SU-DHL-6 (cell line): Measurements from ENCODE around the gene ARHGAP6.

ENCODE experiments used
- H2AFZ ChIP-seq: fragments of 200-600 bp; sonication (generic); 2 replicates; pipeline ENCODE4 v1.6.1; 2014; ENCODE audit warnings: low read depth, mild to moderate bottlenecking, moderate library complexity, mixed read lengths, antibody characterized with exemption, low read length; ENCODE audit not compliant: severe bottlenecking
- H3F3A ChIP-seq: fragments of 200-600 bp; shearing (Covaris generic); 2 replicates; pipeline ENCODE4 v1.6.0; 2016; ENCODE audit warnings: antibody characterized with exemption, mild to moderate bottlenecking; ENCODE audit not compliant: insufficient read depth
- H3K27ac ChIP-seq: fragments of 200-600 bp; sonication (generic); 2 replicates; pipeline ENCODE4 v1.5.1; 2016; ENCODE audit warnings: low read depth, mild to moderate bottlenecking, low read length, moderate library complexity, mixed read lengths
- H3K27me3 ChIP-seq: fragments of 200-600 bp; sonication (generic), shearing (Covaris generic); 2 replicates; pipeline ENCODE4 v1.6.0; 2014; ENCODE audit warnings: mild to moderate bottlenecking, low read length
- H3K36me3 ChIP-seq: fragments of 200-600 bp; sonication (generic); 2 replicates; pipeline ENCODE4 v1.6.1; 2014; ENCODE audit warnings: mild to moderate bottlenecking, low read length, mixed read lengths
- H3K4me2 ChIP-seq: fragments of 300-600, 200-600 bp; shearing (Covaris generic), sonication (generic); 2 replicates; pipeline ENCODE4 v1.6.0; 2014; ENCODE audit warnings: low read length, low read depth, mild to moderate bottlenecking; ENCODE audit not compliant: poor library complexity, severe bottlenecking
- H3K4me3 ChIP-seq: fragments of 200-600 bp; sonication (generic); 2 replicates; pipeline ENCODE4 v1.5.1; 2014; ENCODE audit warnings: antibody characterized with exemption, low read length, mild to moderate bottlenecking, mixed read lengths; ENCODE audit not compliant: insufficient read depth, poor library complexity, severe bottlenecking
- H3K79me2 ChIP-seq: fragments of 200-600 bp; sonication (generic); 2 replicates; pipeline ENCODE4 v1.6.1; 2014; ENCODE audit warnings: mild to moderate bottlenecking, low read length, moderate library complexity; ENCODE audit not compliant: insufficient read depth
- H3K9ac ChIP-seq: fragments of 200-600 bp; sonication (generic); 2 replicates; pipeline ENCODE4 v1.7.0; 2014; ENCODE audit warnings: mild to moderate bottlenecking, low read length
- H3K9me2 ChIP-seq: fragments of 200-600 bp; sonication (generic); replicated peaks from 2 replicates; pipeline ENCODE4 v1.6.1; 2014; ENCODE audit warnings: low read length; ENCODE audit not compliant: insufficient read depth
- H3K9me3 ChIP-seq: fragments of 200-600 bp; sonication (generic); 2 replicates; pipeline ENCODE4 v1.6.1; 2014; ENCODE audit warnings: low read length, mixed read lengths; ENCODE audit not compliant: insufficient read depth
- H4K20me1 ChIP-seq: fragments of 200-600 bp; sonication (generic); 2 replicates; pipeline ENCODE4 v1.6.1; 2014; ENCODE audit warnings: low read depth, mild to moderate bottlenecking, antibody characterized with exemption, low read length, moderate library complexity, mixed read lengths
- EZH2phosphoT487 ChIP-seq: fragments of 200-600 bp; sonication (generic), shearing (Covaris generic); conservative IDR thresholded peaks from 2 replicates; pipeline ENCODE4 v1.6.1; 2018; ENCODE audit warnings: mild to moderate bottlenecking, antibody characterized with exemption, low read length, moderate library complexity, mixed read lengths
- TF ChIP-seq, protein P1 (sequence below): fragments of 200-600 bp; sonication (generic); IDR thresholded peaks from one replicate; pipeline ENCODE4 v1.5.1; 2017; ENCODE audit warnings: antibody characterized with exemption, mild to moderate bottlenecking, low read length, moderate library complexity; ENCODE audit not compliant: insufficient read depth, poor library complexity, severe bottlenecking

The ARHGAP6 gene

DNA sequence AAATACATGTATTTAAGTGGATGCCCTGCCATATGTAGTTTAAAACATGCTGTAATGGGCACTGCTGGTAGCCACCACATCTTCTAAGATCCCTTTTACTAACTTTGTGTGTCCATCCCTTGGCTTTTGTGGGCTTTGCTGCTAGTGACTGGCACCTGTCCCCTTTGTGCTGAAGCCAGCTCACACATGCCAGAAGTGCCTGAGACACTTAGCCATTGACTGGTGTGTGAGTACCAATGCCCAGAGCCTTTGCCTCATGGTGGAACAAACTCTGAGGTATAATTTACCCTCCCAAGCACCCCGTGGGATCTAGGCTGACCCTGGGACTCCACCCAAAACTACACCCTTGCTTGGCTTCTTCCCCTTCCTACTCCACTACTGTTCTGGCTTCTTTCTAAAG, 33.0 kb downstream of the ARHGAP6 start:
- H3K9me3 ChIP-seq, result no peaks in the 10 kb centered on the region
- TF ChIP-seq EZH2phosphoT487, result no peak
- TF ChIP-seq, protein P1, sequence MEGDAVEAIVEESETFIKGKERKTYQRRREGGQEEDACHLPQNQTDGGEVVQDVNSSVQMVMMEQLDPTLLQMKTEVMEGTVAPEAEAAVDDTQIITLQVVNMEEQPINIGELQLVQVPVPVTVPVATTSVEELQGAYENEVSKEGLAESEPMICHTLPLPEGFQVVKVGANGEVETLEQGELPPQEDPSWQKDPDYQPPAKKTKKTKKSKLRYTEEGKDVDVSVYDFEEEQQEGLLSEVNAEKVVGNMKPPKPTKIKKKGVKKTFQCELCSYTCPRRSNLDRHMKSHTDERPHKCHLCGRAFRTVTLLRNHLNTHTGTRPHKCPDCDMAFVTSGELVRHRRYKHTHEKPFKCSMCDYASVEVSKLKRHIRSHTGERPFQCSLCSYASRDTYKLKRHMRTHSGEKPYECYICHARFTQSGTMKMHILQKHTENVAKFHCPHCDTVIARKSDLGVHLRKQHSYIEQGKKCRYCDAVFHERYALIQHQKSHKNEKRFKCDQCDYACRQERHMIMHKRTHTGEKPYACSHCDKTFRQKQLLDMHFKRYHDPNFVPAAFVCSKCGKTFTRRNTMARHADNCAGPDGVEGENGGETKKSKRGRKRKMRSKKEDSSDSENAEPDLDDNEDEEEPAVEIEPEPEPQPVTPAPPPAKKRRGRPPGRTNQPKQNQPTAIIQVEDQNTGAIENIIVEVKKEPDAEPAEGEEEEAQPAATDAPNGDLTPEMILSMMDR, result no peak
- H3K9me2 ChIP-seq, result no peaks in the 10 kb centered on the region
- H3K36me3 ChIP-seq, result no peaks in the 10 kb centered on the region
- H3K27ac ChIP-seq, result no peak overlapping the region
- no peaks in the 10 kb centered on the region for H3F3A ChIP-seq
- H2AFZ ChIP-seq, result no peak overlapping the region
- H4K20me1 ChIP-seq, result no peaks in the 10 kb centered on the region
- no peaks in the 10 kb centered on the region for H3K27me3 ChIP-seq
- no peak overlapping the region for H3K9ac ChIP-seq
- H3K79me2 ChIP-seq, result no peaks in the 10 kb centered on the region
- H3K4me3 ChIP-seq, result no peak overlapping the region
- H3K4me2 ChIP-seq, result no peak overlapping the region

DNA sequence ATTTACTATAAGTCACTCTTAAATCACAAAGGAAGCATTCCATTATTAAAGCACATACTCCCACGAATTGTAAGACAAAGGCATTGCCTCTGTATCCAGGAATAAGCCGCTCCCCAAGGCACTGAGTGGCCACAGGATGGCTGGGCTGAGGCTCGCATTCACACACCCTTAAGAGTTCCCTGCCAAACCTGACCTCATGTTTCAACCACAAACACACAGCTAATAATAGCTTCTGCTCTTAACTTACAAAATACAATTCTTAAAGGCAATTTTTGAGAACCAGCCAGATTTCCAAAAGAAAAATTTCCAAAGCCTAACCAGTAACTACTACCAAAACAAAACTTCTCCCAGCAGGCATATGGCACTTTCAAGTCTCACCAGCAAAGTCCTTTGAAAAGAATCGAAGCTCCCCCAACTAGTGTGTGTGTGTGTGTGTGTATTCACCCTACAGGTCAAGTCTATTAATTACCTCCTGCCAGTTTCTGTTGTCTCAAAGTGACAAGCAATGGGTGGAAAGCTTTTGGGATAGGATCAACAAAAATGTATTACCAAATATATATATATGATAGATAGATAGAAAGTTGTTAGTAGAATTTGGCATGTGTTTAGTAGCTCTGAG, 36.0 kb downstream of the ARHGAP6 start:
- H3K9me2 ChIP-seq, result no peaks in the 10 kb centered on the region
- H3K36me3 ChIP-seq, result no peaks in the 10 kb centered on the region
- no peaks in the 10 kb centered on the region for H3K9me3 ChIP-seq
- no peak overlapping the region for H2AFZ ChIP-seq
- no peak overlapping the region for H3K4me3 ChIP-seq
- no peaks in the 10 kb centered on the region for H4K20me1 ChIP-seq
- H3K4me2 ChIP-seq, result no peak overlapping the region
- H3K27me3 ChIP-seq, result no peaks in the 10 kb centered on the region
- H3K9ac ChIP-seq, result no peak overlapping the region
- no peak overlapping the region for H3K27ac ChIP-seq
- no peak for TF ChIP-seq EZH2phosphoT487
- TF ChIP-seq, protein P1, result no peak
- H3K79me2 ChIP-seq, result no peaks in the 10 kb centered on the region
- no peaks in the 10 kb centered on the region for H3F3A ChIP-seq

DNA sequence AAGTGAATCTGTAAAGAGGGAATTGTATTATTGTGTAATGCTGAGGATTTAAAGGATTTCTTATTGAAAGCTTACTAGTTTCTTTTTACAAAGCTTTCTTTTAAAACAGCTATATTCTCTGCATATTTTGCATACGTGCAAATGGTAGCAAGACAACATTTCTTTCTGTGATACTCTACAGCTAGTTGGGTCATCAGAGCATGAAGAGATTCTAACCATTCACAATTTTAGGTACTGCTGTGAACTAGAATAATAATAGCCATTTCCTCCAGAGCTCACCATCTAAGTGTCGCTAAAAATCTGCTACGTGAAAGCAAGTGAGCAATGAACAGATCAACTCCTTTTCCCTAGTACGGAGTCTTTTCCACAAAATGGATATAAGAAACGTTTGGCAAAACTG, 37.3 kb downstream of the ARHGAP6 start:
- Histone ChIP-seq H3K9me2 (no peaks in the 10 kb centered on the region), H3K4me3 (no peak overlapping the region), H3K27me3 (no peaks in the 10 kb centered on the region), H3F3A (no peaks in the 10 kb centered on the region), H3K36me3 (no peaks in the 10 kb centered on the region), H3K9me3 (no peaks in the 10 kb centered on the region), H3K27ac (no peak overlapping the region), H4K20me1 (no peaks in the 10 kb centered on the region), H3K79me2 (no peaks in the 10 kb centered on the region), H3K4me2 (peak overlapping the region; percentile 27), H2AFZ (no peak overlapping the region), H3K9ac (no peak overlapping the region)
- TF ChIP-seq, protein P1, result no peak
- TF ChIP-seq EZH2phosphoT487, result no peak
